HG02973 (cell line): ENCODE data around the gene RNASEH2A.
"Not testable (repeated sequence)": the region's sequence is repeated elsewhere in the genome, so short reads cannot be mapped to it uniquely, and the experiment has no call there.

Source experiments
- ATAC-seq: cut with Tn5 transposase; IDR thresholded peaks from one replicate; pipeline ENCODE4 v1.9.1; 2021; ENCODE audit warnings: moderate library complexity; ENCODE audit not compliant: unreplicated experiment

The RNASEH2A gene

DNA sequence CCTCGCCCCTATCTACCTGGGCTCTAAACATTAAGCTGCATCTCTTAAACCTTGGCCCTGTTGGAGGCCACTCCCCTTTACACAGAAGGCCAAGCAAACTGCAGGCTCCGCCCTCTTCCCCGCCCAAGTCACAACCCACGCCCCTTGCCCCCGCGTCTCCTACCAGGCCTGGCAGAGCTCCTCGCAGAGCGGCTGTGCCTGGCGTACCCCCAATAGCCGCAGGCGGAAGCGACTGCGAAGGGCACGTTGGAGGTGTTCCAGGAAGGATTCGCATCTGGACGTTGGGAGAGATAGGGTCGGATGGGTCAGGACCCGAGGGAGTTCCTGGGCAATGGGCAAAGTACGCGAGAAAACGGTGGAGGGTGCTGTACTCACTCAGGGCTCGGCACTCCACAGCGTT, 22.1 kb downstream of the RNASEH2A start:
- ATAC-seq: no peak

DNA sequence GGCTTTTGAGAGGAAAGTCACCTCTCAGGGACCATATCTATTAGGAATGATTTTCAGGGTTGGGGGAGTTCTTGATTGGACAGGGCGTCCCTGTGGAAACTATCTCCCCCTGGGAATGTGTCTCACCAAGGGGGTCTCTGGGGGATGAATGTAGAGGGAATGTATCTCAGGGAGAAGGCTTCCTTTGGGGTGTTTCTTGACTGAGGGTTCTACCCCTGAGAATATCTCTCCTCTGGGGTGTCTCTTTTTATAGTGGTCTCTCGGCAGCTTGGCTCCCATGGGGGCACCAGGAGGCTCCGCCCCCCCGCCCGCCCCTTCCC, 27.0 kb downstream of the RNASEH2A start:
- no peak for ATAC-seq

GRCh38 chr19:12833738-12834565, 27.6 kb downstream of the RNASEH2A start:
- no peak for ATAC-seq

GRCh38 chr19:12834566-12834943, 28.2 kb downstream of the RNASEH2A start, which contains the start of gene RTBDN:
Gene RTBDN, minus strand, starts transcription at chr19:12834579. Its CDS starts 4,600 bp downstream, at chr19:12829979.
- no peak for ATAC-seq

GRCh38 chr19:12834976-12835757, 28.8 kb downstream of the RNASEH2A start:
- ATAC-seq: no peak

DNA sequence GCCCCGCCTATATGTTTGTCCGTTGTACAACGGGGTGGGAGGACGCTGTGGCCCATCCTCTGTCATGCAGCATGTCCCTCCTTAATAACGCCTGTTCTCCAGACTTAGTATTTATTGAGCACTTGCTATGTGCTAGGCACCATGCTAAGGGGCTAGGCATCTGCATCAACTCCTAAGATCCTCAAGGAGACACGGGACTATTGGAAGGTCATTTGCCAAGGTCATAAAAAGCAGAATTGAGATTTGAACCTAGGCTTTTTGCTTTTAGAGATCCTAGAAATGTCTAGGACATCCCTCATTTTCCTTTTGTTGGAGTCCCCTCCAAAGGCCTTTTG, 30.1 kb downstream of the RNASEH2A start:
- ATAC-seq: no peak

- ATAC-seq: no peak
Observed at GRCh38 chr19:12837225-12837624, 30.8 kb downstream of the RNASEH2A start.

DNA sequence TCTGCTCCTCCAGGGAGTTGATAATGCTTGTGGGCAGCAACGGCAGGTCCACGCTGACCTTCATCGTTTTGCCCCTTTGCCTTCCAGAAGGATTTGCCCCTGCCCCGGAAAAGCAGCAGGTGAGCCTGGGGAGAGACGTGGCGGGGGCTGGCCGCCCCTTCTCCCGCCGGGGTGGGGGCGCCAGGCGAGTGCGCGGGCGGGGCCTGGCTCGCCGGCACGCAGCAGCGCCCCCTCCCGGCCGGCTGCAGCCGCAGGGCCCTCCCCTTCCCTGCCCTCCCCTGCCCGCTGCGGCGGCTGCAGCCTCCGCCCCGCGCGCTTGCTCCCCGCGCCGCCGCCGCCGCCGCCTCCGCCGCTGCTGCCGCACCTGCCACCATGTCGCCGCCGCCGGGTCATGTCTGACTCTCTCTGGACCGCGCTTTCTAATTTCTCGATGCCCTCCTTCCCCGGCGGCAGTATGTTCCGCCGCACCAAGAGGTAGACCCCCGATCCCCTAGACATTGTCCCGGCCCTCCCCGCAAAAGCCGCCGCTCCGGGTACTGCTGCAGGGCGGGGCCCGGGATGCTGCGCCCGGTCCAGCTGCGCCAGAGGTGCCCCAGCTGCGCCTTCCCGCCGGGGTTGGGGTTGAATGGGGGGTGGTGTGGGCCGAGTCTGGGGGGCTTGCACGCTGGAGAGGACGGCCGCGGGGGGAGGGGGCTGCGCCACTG, 31.9 kb downstream of the RNASEH2A start, which contains the start of gene MAST1:
MAST1 (plus strand) TSS at position 334 of the 704 bp plus-strand sequence; CDS start at position 392, 58 bp downstream.
- ATAC-seq: no peak

- no peak for ATAC-seq
Observed at GRCh38 chr19:12838886-12839756, 32.7 kb downstream of the RNASEH2A start.

- no peak for ATAC-seq
Observed at GRCh38 chr19:12840091-12841079, 34.0 kb downstream of the RNASEH2A start.

DNA sequence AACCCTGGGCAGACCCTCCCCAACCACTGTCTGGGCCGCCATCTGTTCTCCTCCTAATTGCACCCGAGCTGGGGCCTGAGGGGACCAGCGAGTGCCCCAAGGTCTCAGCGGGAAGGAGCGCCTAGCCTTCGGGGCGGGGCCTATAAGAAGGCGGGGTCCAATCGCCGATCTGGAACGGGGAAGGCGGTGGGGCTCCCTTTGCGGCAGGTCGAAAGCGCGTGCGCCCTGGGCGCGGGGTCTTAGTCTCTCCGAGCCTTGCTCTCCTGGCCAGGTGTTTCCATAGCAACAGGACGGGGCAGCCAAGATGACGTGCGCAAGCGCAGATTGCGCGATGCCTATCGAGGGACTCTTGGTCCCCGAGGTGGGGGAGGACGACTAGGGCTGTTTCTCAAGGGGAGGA, 34.7 kb downstream of the RNASEH2A start:
- ATAC-seq: no peak

DNA sequence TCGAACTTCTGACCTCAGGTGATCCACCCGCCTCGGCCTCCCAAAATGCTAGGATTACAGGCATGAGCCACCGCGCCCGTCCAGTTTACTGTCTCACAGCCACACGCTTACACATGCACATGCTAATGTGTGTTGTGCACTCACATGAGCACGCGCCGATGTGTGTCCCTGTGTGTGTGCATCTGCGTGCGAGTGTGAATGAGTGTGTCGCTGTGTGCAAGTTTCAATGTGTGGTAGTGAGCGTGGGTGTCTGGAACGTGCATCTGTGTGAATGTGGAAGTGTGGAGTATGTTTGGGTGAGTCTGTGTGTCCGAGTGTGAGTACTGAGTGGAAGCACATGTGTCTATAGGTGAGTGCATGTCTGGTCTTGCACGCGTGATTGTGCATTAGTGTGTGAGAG, 36.1 kb downstream of the RNASEH2A start:
- ATAC-seq: no peak

GRCh38 chr19:12843328-12843727, 36.9 kb downstream of the RNASEH2A start:
- no peak for ATAC-seq

DNA sequence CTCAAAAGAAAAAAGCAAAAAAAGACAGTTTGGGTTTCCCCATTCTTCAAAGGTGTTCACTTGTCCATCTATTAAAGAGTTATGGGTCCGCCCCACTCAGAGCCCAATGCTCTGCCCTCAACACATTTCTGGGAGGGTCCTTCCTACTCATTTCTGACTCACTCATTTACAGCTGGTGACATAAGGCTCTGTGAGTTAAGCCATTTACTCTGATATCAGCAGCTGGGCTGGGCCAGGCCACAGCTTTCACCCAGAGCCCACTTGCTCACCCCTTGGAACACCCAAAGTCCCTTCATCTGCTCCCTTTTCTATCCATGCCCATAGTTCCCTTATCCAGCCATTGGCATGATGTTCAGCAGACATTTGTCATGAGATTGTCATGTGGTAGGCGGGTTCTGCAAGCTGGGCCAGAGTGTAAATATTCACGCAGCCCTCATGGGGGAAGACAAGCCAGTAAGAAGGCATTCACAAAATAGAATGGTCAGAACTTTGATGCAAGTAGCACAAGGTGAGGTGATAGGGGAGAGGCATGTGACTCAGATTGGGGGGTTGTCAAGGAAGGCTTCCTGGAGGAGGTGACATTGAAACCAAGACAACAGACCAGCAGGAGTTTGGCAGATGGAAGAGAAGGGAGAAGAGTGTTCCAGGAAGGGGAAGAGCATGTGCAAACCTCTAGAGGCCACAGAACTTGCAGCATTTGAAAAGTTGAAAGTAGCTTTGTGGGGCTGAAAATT, 37.8 kb downstream of the RNASEH2A start:
- no peak for ATAC-seq

DNA sequence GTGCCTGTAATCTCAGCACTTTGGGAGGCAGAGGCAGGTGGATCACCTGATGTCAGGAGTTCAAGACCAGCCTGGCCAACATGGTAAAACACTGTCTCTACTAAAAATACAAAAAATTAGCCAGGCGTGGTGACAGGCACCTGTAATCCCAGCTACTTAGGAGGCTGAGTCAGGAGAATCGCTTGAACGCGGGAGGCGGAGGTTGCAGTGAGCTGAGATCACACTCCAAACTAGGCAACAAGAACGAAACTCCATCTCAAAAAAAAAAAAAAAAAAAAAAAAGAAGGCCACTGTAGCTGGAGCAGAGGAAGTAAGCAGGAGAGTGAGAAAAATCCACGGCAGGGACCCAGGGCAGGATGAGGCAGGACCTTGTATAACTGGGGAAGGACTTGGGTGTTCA, 40.2 kb downstream of the RNASEH2A start:
- not testable (repeated sequence) for ATAC-seq

- peak; percentile 80 for ATAC-seq
Observed at GRCh38 chr19:12847159-12848139, 41.1 kb downstream of the RNASEH2A start.

DNA sequence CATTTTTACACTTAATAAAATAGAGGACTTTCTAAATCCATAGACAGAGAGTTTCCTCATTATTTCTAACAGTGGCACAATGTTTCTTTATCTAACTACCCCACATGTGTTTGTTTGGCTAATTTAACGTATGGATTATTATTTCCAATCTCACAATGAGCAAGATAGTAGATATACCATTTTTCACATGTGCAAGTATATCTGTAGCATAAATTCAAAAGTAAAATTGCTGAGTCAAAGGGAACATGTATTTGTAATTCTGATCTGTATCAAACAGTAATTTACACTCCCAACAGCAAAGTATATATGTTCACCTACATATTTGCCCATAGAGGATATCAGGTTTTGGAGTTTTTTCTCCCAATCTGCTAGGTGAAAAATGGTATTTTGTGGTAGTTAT, 50.3 kb downstream of the RNASEH2A start:
- no peak for ATAC-seq
